GM19025 (cell line): ENCODE results near the gene MUC5B.

Experiments used
- ATAC-seq: cut with Tn5 transposase; IDR thresholded peaks from one replicate; pipeline ENCODE4 v1.9.1; 2021; ENCODE audit warnings: mild to moderate bottlenecking, low read depth, moderate library complexity; ENCODE audit not compliant: unreplicated experiment

Gene MUC5B

GRCh38 chr11:1230456-1231395 lies 7.9 kb downstream of the MUC5B start:
- ATAC-seq, result no peak

GRCh38 chr11:1231396-1232020 lies 8.6 kb downstream of the MUC5B start:
- ATAC-seq, result no peak

- no peak for ATAC-seq
These were observed 9.4 kb downstream of the MUC5B start for GRCh38 chr11:1232021-1232882.

DNA sequence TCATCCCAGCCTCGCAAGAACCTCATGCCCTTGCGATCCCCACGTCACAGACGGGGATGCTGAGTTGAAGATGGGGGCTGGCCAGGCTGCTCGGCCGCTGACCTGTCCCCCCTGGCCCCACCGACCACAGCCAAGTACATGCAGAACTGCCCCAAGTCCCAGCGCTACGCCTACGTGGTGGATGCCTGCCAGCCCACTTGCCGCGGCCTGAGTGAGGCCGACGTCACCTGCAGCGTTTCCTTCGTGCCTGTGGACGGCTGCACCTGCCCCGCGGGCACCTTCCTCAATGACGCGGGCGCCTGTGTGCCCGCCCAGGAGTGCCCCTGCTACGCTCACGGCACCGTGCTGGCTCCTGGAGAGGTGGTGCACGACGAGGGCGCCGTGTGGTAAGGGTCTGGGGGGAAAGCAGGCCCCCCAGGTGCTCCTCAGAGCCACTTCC lies 10.0 kb downstream of the MUC5B start:
- no peak for ATAC-seq

- ATAC-seq, result no peak
These were observed 10.6 kb downstream of the MUC5B start for GRCh38 chr11:1233351-1234053.

DNA sequence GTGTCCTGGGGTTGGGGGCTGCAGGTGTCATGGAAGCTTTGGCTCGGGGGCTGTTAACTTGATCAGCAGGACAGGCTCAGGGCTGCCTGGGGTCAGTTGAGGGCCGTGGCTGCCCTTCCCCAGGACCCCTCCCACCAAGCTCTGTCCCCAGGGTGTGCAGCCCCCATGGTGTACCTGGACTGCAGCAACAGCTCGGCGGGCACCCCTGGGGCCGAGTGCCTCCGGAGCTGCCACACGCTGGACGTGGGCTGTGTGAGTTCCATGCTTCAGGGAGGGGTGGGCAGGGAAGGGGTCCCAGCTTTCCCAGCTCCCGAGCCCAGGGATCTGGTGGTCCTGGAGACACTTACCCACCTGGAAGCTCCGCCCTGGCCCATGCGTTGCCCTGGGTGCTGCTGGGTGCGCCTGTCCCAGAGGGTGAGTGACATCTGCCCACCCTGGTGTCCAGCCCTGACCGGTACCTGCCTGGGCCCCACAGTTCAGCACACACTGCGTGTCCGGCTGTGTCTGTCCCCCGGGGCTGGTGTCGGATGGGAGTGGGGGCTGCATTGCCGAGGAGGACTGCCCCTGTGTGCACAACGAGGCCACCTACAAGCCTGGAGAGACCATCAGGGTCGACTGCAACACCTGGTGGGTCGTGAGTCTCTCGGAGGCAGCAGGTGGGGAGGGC lies 11.3 kb downstream of the MUC5B start:
- ATAC-seq, result no peak

GRCh38 chr11:1234771-1235305 lies 12.0 kb downstream of the MUC5B start:
- no peak for ATAC-seq

DNA sequence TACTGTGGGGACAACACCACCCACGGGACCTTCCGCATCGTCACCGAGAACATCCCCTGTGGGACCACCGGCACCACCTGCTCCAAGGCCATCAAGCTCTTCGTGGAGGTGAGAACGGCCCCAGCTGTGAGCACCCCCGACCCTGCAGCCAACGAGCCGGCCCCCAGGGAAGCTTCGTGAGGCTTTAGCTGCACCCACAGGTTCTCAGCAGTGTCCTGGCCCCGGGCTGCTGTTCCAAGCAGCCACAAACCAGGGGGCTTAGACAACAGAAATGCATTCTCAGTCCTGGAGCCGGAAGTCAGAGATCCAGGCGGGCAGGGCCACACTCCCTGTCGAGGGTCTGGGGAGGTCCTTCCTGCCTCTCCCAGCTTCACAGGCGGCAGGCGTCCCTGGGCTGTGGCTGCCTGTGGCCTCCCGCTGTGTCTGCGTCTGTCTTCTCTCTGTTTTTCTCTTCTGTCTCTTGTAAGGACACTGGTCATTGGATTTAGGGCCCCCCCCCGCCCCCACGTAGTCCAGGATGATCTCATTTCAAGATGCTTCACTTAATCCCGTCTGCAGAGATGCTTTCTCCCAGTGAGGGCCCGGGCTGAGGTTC lies 12.5 kb downstream of the MUC5B start:
- ATAC-seq, result no peak

GRCh38 chr11:1235901-1236315 lies 13.0 kb downstream of the MUC5B start:
- ATAC-seq, result no peak

GRCh38 chr11:1236316-1237127 lies 13.7 kb downstream of the MUC5B start:
- no peak for ATAC-seq

DNA sequence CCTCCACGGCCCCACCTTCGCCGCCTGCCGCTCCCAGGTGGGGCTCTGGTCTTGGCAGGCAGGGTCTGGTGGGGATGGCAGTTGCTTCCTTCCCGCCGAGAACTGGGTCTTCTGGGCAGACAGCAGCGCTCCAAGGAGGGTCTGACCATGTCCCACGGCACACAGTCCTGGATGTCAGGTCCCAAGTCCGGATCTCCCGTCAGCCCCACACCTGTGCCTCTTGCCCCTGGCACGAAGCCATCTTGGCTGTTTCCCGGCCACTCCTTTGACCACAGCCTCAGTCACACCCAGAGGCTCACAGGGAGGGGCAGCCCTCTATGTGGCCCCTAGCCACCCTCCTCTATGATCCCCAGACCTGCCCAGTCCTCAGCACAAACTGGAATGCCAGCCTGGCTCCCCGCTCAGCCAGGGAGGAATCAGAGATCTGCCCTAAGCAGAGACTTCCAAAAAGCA lies 14.3 kb downstream of the MUC5B start:
- no peak for ATAC-seq

GRCh38 chr11:1237851-1238250 lies 15.0 kb downstream of the MUC5B start:
- ATAC-seq, result no peak

- no peak for ATAC-seq
These were observed 16.1 kb downstream of the MUC5B start for GRCh38 chr11:1238767-1239595.

GRCh38 chr11:1239596-1240205 lies 16.8 kb downstream of the MUC5B start:
- ATAC-seq, result no peak

GRCh38 chr11:1240771-1241170 lies 17.9 kb downstream of the MUC5B start:
- no peak for ATAC-seq

GRCh38 chr11:1241706-1242105 lies 18.8 kb downstream of the MUC5B start:
- no peak for ATAC-seq

DNA sequence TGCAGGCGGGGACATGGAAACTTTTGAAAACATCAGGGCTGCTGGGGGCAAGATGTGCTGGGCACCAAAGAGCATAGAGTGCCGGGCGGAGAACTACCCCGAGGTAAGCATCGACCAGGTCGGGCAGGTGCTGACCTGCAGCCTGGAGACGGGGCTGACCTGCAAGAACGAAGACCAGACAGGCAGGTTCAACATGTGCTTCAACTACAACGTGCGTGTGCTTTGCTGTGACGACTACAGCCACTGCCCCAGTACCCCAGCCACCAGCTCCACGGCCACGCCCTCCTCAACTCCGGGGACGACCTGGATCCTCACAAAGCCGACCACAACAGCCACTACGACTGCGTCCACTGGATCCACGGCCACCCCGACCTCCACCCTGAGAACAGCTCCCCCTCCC lies 19.4 kb downstream of the MUC5B start:
- ATAC-seq, result no peak
